MM.1S (cell line): ENCODE data around the gene UROS.

ENCODE experiments used
- EZH2 ChIP-seq: fragments of 300-600 bp; sonication (generic); optimal IDR thresholded peaks from 2 replicates; pipeline ENCODE3; 2017; ENCODE audit warnings: low read depth, mild to moderate bottlenecking, antibody characterized with exemption, low read length, mixed read lengths
- TF ChIP-seq, protein P1 (sequence below): fragments of 300-600 bp; sonication (generic); IDR thresholded peaks from 2 replicates; pipeline ENCODE4 v1.5.1; 2016; ENCODE audit warnings: antibody characterized with exemption, low read length, mixed read lengths

DNA sequence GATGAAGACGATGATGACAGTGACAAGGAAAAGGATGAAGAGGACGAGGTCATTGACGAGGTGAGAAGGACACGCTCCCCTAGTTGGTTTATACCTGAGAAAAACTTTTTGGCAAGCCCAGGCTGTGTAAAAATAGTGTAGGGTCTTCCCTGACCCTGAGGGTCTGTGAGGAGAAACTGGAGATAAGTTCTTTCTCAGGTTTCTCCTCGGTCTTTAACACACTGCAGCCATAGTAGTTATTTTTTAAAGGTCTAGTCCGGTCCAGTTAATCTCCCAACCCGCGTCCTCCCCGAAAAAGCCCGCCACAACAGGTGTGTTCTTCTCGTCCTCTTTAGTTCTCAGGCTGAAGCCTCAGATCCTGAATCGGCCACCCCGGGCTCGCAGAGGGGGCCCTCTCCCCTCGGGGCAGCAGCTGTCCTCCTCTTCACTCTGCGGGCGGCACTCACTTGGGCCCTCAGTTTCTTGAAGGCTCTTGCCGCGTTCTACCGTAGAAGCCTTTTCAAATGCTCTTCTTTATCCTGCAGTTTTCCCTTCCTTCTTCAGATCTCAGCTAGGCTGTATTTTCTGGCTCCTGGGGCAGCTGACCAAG, 699 bp upstream of the UROS start:
- TF ChIP-seq, protein P1, sequence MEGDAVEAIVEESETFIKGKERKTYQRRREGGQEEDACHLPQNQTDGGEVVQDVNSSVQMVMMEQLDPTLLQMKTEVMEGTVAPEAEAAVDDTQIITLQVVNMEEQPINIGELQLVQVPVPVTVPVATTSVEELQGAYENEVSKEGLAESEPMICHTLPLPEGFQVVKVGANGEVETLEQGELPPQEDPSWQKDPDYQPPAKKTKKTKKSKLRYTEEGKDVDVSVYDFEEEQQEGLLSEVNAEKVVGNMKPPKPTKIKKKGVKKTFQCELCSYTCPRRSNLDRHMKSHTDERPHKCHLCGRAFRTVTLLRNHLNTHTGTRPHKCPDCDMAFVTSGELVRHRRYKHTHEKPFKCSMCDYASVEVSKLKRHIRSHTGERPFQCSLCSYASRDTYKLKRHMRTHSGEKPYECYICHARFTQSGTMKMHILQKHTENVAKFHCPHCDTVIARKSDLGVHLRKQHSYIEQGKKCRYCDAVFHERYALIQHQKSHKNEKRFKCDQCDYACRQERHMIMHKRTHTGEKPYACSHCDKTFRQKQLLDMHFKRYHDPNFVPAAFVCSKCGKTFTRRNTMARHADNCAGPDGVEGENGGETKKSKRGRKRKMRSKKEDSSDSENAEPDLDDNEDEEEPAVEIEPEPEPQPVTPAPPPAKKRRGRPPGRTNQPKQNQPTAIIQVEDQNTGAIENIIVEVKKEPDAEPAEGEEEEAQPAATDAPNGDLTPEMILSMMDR = no peak
- TF ChIP-seq EZH2 = no peak
